ENCODE data around the gene FLNB. TPM values are rescaled to one million over a fixed set of nuclear protein-coding genes. Genes with fewer than 3 reads are reported as not detected.

The FLNB gene
- total RNA-seq, 1 donor from 2014 or later: 103 TPM

DNA sequence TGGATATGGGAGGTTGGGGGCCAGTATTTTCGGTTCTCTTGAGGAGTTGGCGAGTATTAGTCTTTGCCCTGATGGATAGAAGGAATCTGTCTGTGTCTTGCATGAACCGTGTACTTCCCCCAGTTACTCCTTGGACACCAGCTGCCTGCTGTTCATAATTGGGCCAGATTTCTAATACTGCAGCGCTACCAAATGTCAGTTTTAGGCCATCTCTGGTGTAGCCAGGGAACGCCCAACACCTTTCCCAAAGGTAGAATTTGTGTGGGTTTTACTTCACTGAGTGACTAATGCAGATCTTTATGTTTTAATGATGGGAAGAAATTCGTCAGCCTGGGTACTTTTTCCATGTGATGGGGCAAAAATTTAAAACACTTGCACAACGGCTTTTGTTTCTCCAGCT lies 18.4 kb downstream of the FLNB start:
- H3K36me3 Mint-ChIP-seq (ENCODE audit: insufficient read depth): no peaks in the 10 kb centered on the region
- H3K27ac Mint-ChIP-seq: no peak overlapping the region
- H3K27me3 Mint-ChIP-seq: no peaks in the 10 kb centered on the region
- H3K9me3 Mint-ChIP-seq (ENCODE audit: low read depth): no peaks in the 10 kb centered on the region
- peaks cover 17% of the 10 kb centered on the region for H3K4me1 Mint-ChIP-seq (ENCODE audit: low read depth)
- TF ChIP-seq, protein P1, sequence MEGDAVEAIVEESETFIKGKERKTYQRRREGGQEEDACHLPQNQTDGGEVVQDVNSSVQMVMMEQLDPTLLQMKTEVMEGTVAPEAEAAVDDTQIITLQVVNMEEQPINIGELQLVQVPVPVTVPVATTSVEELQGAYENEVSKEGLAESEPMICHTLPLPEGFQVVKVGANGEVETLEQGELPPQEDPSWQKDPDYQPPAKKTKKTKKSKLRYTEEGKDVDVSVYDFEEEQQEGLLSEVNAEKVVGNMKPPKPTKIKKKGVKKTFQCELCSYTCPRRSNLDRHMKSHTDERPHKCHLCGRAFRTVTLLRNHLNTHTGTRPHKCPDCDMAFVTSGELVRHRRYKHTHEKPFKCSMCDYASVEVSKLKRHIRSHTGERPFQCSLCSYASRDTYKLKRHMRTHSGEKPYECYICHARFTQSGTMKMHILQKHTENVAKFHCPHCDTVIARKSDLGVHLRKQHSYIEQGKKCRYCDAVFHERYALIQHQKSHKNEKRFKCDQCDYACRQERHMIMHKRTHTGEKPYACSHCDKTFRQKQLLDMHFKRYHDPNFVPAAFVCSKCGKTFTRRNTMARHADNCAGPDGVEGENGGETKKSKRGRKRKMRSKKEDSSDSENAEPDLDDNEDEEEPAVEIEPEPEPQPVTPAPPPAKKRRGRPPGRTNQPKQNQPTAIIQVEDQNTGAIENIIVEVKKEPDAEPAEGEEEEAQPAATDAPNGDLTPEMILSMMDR (IDR thresholded peaks at IDR 0.05; ENCODE audit: unreplicated experiment): no peak
- no peak overlapping the region for H3K4me3 Mint-ChIP-seq (ENCODE audit: low read depth)
- DNase-seq (ENCODE audit: low spot score, unreplicated experiment): no peak

DNA sequence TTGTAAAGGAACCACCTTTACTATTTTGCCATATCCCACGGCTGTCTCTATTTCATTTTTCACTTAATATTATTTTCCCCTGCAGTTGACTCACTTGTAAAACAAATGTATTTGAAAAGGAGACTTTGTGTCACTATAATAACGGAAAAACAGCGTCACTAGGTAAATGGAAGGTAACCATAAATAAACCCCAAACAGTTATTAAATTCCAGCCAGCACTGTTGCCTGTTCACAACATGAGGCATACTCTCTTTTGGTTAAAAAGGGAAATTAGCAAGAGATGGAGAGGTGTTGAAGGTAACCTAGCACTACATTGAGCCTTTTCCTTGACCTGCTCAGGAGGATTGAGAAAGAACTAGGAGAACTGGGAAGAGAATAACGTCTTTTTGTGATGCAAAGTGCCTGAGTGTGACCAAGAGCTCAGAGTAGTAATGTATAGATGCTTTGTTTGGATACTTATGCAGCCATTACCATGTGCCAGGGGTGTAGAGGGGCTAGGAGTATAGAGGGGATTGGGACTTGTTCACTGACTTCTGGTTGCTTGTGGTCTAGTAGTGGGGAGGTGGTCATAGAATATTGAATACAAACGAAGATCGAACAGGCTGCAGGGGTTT lies 19.6 kb downstream of the FLNB start:
- Mint-ChIP-seq H3K4me1 (ENCODE audit: low read depth) (peaks cover 10% of the 10 kb centered on the region), H3K9me3 (ENCODE audit: low read depth) (no peaks in the 10 kb centered on the region), H3K4me3 (ENCODE audit: low read depth) (no peak overlapping the region), H3K36me3 (ENCODE audit: insufficient read depth) (no peaks in the 10 kb centered on the region), H3K27me3 (no peaks in the 10 kb centered on the region), H3K27ac (no peak overlapping the region)
- TF ChIP-seq, protein P1 (IDR thresholded peaks at IDR 0.05; ENCODE audit: unreplicated experiment): no peak
- DNase-seq (ENCODE audit: low spot score, unreplicated experiment): no peak

DNA sequence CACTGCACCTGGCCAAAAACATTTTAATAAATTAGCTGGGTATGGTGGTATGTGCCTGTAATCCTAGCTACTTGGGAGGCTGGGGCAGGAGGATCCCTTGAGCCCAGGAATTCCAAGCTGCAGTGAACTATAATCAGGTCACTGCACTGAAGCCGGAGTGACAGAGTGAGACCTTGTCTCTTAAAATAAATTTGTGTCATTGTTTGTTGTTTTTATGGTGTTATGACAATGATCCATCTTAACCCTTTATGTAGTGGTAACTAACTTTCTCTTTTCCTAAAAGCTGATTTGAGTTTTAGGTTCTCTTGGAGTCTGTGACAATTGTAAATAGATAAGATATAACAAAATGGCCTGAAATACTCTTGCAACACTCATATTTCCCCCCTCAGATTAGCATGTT lies 20.7 kb downstream of the FLNB start:
- H3K36me3 Mint-ChIP-seq (ENCODE audit: insufficient read depth): no peaks in the 10 kb centered on the region
- TF ChIP-seq, protein P1 (IDR thresholded peaks at IDR 0.05; ENCODE audit: unreplicated experiment): no peak
- H3K4me1 Mint-ChIP-seq (ENCODE audit: low read depth): peaks cover 10% of the 10 kb centered on the region
- no peaks in the 10 kb centered on the region for H3K27me3 Mint-ChIP-seq
- DNase-seq (ENCODE audit: low spot score, unreplicated experiment): no peak
- no peak overlapping the region for H3K4me3 Mint-ChIP-seq (ENCODE audit: low read depth)
- H3K27ac Mint-ChIP-seq: no peak overlapping the region
- H3K9me3 Mint-ChIP-seq (ENCODE audit: low read depth): no peaks in the 10 kb centered on the region

DNA sequence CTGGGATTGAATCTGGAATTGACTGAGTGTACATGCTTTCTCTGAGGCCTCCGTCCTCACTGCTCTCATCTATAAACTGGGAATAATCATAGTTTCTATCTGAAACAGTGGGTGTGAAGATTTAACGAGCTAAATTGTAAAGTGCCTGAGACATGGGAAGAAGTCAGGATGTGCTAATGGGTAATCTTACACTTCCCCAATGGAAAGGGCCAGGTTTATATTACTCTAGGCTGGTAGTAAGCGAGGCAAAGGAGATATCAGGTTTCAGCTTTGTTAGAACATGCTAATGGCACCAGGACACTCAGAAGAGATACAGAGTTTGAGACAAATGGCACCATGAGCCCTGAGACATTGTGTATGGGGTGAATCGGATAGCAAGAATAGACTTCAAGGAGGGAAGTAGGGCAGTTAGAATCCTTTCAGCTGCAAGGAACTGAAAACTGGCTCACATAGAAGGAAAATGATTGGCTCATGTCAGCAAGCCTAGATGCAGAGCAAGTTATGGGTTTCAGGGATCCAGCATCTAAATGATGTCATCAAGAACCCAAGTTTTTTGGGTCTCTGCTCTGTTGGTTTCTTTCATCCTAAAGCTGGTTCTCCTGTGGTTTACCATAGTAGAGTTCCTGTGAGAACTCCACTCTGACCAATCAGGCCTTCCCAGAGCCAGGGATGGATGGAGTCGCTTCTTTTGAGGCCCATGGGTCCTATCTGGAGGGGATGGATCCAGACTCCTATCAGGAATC lies 21.8 kb downstream of the FLNB start:
- Mint-ChIP-seq H3K9me3 (ENCODE audit: low read depth) (no peaks in the 10 kb centered on the region), H3K27ac (peak overlapping the region; percentile 16), H3K36me3 (ENCODE audit: insufficient read depth) (no peaks in the 10 kb centered on the region), H3K4me3 (ENCODE audit: low read depth) (no peak overlapping the region), H3K27me3 (no peaks in the 10 kb centered on the region), H3K4me1 (ENCODE audit: low read depth) (peaks cover 10% of the 10 kb centered on the region)
- TF ChIP-seq, protein P1 (IDR thresholded peaks at IDR 0.05; ENCODE audit: unreplicated experiment): no peak
- DNase-seq (ENCODE audit: low spot score, unreplicated experiment): no peak

DNA sequence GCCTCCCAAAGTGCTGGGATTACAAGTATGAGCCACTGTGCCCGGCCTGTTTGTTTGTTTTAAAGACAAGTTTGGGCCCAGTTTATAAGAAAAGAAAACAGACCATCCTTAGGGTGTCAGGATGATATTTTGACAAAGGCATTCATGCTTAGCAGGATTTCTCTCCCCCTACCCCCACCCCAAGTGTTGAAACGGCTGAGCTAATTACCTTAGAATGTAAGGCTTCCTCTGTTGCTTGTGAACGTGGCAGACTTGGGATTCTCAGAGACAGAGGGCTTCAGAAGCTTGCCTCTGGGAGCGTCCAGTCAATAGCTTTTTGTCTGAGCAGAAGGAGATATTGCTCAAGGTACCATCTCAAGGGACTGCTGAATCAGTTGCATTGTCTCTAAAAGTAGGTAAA lies 24.0 kb downstream of the FLNB start:
- no peak overlapping the region for H3K27ac Mint-ChIP-seq
- peaks cover 19% of the 10 kb centered on the region for H3K4me1 Mint-ChIP-seq (ENCODE audit: low read depth)
- H3K4me3 Mint-ChIP-seq (ENCODE audit: low read depth): no peak overlapping the region
- no peaks in the 10 kb centered on the region for H3K9me3 Mint-ChIP-seq (ENCODE audit: low read depth)
- TF ChIP-seq, protein P1 (IDR thresholded peaks at IDR 0.05; ENCODE audit: unreplicated experiment): no peak
- no peaks in the 10 kb centered on the region for H3K36me3 Mint-ChIP-seq (ENCODE audit: insufficient read depth)
- H3K27me3 Mint-ChIP-seq: no peaks in the 10 kb centered on the region
- no peak for DNase-seq (ENCODE audit: low spot score, unreplicated experiment)

Measured in progenitor cell of endocrine pancreas (in vitro differentiated cells).